IgD-negative memory B cell (primary cell): Measurements from ENCODE around the gene ARHGEF1. TPM values are rescaled to one million over a fixed set of nuclear protein-coding genes. Genes with fewer than 3 reads are reported as not detected.

Experiments used
- H3K27ac Mint-ChIP-seq, 3 donors: one replicate each; pipeline ENCODE4 v1.8.0; 2020 to 2022; ENCODE audit warnings: mild to moderate bottlenecking in 3 of 3, mixed read lengths in 3 of 3, moderate library complexity in 1 of 3
- H3K27me3 Mint-ChIP-seq: one replicate; pipeline ENCODE4 v1.8.0; 2021; ENCODE audit warnings: mixed read lengths
- H3K36me3 Mint-ChIP-seq: one replicate; pipeline ENCODE4 v1.8.0; 2020; ENCODE audit warnings: mild to moderate bottlenecking, mixed read lengths
- H3K4me1 Mint-ChIP-seq, 3 donors: one replicate each; pipeline ENCODE4 v1.8.0; 2020 to 2022; ENCODE audit warnings: mixed read lengths in 3 of 3, mild to moderate bottlenecking in 1 of 3
- H3K4me3 Mint-ChIP-seq, 4 donors: one replicate each; pipeline ENCODE4 v1.8.0; 2020 to 2022; ENCODE audit warnings: mild to moderate bottlenecking in 4 of 4, mixed read lengths in 4 of 4, moderate library complexity in 3 of 4
- H3K9me3 Mint-ChIP-seq, 3 donors: one replicate each; pipeline ENCODE4 v1.8.0; 2020 to 2021; ENCODE audit warnings: mixed read lengths in 3 of 3, mild to moderate bottlenecking in 1 of 3
- polyA plus RNA-seq: library from polyadenylated mRNA; unstranded; fragments of 300-500 nt; fragmentation: Illumina TruSeq; gene quantifications from one replicate; pipeline ENCODE4 v1.2.3, GENCODE V29; 2021

ARHGEF1 gene
- polyA plus RNA-seq, 1 donor from 2014 or later: 203 TPM

- H3K27me3 Mint-ChIP-seq: peaks cover 3% of the 10 kb centered on the region
- peak overlapping the region; percentile 83 to 96 (median 85) for H3K27ac Mint-ChIP-seq
- peak overlapping the region; percentile 85 to 93 (median 88) for H3K4me3 Mint-ChIP-seq
- H3K4me1 Mint-ChIP-seq: peaks cover 31 to 45% (median 42%) of the 10 kb centered on the region in 3 donors
- H3K9me3 Mint-ChIP-seq: no peaks in the 10 kb centered on the region
- no peaks in the 10 kb centered on the region for H3K36me3 Mint-ChIP-seq
Measured at GRCh38 chr19:41940731-41941409, 57.9 kb downstream of the ARHGEF1 start.

DNA sequence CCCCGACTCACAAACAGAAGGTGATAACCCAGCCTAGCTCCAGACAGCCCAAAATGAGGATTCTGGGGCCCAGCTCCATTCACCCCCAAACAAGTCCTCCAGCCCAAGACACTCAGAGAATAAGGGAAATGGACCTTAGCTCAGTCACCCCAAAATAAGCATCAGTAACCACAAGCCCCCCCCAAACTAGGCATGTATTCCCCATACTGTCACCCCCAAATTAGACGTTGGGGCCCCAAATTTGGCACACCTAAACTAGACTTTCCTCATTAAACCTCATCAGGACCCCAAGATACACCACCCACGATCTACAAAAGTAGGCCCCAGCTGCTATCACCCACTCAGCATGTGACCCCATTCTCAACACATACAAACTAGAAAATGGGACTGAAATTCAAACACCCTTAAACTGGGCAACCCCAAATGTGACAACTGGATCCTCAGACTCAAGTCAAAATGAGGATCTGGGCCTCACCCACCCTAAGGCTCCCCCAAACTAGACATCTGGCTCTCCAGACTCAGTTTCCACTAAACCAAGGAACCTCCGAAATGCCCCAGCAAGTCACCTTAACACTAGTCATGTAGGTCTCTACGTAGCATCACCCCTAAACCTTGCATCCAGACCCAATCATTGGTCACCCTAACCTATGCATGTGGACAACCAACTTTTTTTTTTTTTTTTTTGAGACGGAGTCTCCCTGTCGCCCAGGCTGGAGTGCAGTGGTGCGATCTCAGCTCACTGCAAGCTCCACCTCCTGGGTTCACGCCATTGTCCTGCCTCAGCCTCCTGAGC is 58.6 kb downstream of the ARHGEF1 start:
- H3K4me1 Mint-ChIP-seq: peaks cover 31 to 45% (median 42%) of the 10 kb centered on the region in 3 donors
- no peaks in the 10 kb centered on the region for H3K36me3 Mint-ChIP-seq
- H3K27ac Mint-ChIP-seq: peak overlapping the region; percentile 83 to 96 (median 89)
- peaks cover 1% of the 10 kb centered on the region for H3K27me3 Mint-ChIP-seq
- H3K9me3 Mint-ChIP-seq: no peaks in the 10 kb centered on the region
- H3K4me3 Mint-ChIP-seq: peak overlapping the region; percentile 71 to 93 (median 88)

DNA sequence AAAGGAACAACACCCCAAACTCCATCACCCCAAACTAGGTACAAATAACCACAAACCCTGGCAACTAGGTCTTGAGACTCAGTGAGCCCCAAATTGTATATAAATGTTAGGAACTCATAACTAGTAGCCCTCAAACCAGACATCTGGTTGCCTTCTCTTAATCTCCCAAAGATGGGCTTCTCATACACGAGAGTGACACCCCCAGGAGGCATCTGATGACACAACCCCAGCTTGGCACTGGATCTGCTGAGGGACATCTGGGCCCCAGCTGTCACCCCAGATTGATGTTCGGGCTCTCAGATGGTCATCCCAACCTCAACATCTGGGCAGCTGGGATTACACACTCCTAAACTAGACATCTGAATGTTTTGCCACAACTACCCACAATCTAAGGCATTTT is 61.4 kb downstream of the ARHGEF1 start:
- peak overlapping the region; percentile 46 to 89 (median 84) for H3K4me3 Mint-ChIP-seq
- no peaks in the 10 kb centered on the region for H3K9me3 Mint-ChIP-seq
- peaks cover 38 to 48% (median 45%) of the 10 kb centered on the region in 3 donors for H3K4me1 Mint-ChIP-seq
- peak overlapping the region; percentile 98 to 100 (median 99) for H3K27ac Mint-ChIP-seq
- H3K27me3 Mint-ChIP-seq: peaks cover 2% of the 10 kb centered on the region
- no peaks in the 10 kb centered on the region for H3K36me3 Mint-ChIP-seq

DNA sequence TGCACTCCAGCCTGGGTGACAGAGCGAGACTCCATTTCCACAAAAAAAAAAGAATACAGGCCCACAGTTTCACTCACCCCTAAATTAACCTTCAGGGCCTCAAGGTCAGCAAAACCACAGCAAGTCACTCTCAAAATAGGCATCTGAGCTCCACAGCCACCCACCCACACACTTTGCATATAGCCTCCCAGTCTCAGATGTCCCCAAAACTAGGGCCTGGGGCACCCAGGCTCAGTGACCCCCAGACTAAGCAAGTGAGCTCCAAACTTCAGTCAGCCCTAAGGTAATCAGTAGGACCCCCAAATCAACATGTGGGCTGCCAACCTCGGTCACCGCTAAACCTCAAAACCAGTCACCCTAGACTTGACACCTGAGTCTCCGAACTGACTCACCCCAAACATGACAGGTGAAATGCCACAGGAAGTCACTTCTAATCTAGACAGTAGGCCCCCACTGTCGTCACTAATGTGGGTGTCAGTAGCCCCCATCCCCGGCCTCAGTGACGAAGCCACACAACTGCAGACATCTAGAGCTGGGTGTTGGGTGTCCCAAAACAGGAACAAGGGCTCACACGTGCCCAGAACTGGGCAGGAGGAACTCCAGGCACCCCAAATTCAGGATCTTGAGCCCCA is 62.3 kb downstream of the ARHGEF1 start:
- Mint-ChIP-seq H3K36me3 (no peaks in the 10 kb centered on the region), H3K27ac (peak overlapping the region; percentile 98 to 100 (median 99)), H3K27me3 (peaks cover 2% of the 10 kb centered on the region), H3K9me3 (no peaks in the 10 kb centered on the region), H3K4me3 (peak overlapping the region; percentile 75 to 89 (median 84)), H3K4me1 (peaks cover 38 to 51% (median 45%) of the 10 kb centered on the region in 3 donors)

DNA sequence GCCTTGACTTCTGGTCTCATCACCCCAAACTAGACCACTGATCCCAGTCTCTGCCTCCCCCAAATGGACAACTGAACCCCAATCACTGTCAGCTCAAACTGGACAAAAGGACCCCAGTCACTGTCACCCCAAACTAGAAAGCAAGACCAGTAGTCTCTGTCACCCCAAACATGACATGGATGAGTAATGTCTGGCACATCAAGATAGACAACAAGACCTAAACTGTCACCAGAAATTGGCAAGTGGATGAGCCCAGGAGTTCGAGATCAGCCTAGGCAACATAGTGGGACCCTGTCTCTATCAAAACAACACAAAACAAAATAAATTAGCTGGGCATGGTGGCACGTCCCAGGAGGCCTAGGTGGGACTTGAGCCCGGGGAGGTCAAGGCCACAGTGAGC is 64.1 kb downstream of the ARHGEF1 start:
- H3K4me1 Mint-ChIP-seq: peaks cover 37 to 49% (median 39%) of the 10 kb centered on the region in 3 donors
- peaks cover 2% of the 10 kb centered on the region for H3K27me3 Mint-ChIP-seq
- peak overlapping the region; percentile 95 to 100 (median 98) for H3K27ac Mint-ChIP-seq
- no peaks in the 10 kb centered on the region for H3K9me3 Mint-ChIP-seq
- peak overlapping the region in 3 of 4 donors; percentile 52 to 66 (median 61) for H3K4me3 Mint-ChIP-seq
- H3K36me3 Mint-ChIP-seq: no peaks in the 10 kb centered on the region

DNA sequence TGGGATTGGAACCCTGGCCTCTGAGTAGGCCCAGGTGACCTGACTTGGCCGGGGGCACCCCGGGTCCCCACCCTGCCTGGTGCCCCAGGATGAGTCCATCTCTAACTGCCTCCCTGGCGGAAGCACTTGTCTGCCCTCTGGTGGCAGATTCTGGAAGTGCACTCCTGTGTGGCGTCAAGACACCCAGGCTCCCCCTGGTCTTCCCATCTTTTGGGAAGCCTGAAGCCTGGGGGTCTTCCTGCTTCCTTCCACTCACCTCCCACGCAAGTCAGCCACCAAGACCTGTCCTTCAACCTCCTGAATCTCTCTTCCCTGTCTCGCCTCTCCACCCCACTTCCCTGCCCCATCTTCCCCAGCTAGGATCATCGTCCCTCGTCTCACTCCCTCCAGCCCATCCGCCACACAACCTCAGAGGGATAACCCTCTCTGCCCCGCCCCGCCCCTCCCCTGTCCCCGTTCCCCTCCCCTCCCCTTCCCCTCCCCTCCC is 68.7 kb downstream of the ARHGEF1 start:
- peaks cover 13 to 21% (median 18%) of the 10 kb centered on the region in 3 donors for H3K4me1 Mint-ChIP-seq
- peak overlapping the region in 2 of 3 donors; percentile 40 to 97 for H3K27ac Mint-ChIP-seq
- H3K4me3 Mint-ChIP-seq: peak overlapping the region in 2 of 4 donors; percentile 72 to 84
- no peaks in the 10 kb centered on the region for H3K36me3 Mint-ChIP-seq
- peaks cover 1% of the 10 kb centered on the region for H3K27me3 Mint-ChIP-seq
- no peaks in the 10 kb centered on the region for H3K9me3 Mint-ChIP-seq

DNA sequence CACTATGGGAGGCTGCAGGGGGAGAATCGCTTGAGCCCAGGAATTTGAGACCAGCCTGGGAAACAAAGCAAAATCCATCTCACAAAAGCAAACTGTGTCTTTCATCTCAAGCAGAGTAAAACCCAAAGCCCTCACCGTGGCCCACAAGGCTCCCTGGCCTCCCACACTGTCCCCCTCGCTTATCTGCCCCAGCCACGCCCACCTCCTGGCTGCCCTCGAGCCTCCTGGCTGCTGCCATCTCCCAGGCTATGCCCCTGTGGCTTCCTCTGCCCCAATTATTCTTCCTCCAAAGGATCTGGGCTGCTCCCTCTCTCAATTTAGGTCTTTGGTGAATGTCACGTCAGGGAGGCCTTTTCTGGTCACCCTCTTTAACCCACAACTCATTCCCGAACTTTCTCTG is 72.5 kb downstream of the ARHGEF1 start:
- Mint-ChIP-seq H3K36me3 (no peaks in the 10 kb centered on the region), H3K4me3 (peak overlapping the region in 1 of 4 donors; percentile 25), H3K27ac (no peak overlapping the region)

DNA sequence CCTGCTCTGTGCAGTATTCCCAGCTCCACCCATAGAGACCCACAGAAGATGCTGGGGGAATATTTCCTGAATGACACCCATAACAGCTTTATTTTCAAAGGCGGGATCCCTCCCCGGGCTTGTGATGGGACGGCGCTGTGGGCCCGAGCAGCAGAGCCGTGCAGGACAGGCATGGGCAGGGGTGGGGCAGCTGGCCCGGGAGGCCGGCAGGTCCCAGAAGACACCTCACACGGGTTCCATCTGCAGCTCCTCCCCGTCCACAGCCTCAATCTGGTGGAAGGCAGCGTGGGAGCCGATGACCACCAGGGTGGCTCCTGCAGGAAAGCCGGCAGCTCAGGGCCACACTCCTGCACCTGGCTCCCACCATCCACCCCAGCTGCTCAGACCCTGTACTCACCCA is 73.6 kb downstream of the ARHGEF1 start:
- H3K27ac Mint-ChIP-seq: no peak overlapping the region
- peaks cover 7 to 17% (median 12%) of the 10 kb centered on the region in 3 donors for H3K4me1 Mint-ChIP-seq
- peak overlapping the region in 1 of 4 donors; percentile 25 for H3K4me3 Mint-ChIP-seq
- no peaks in the 10 kb centered on the region for H3K9me3 Mint-ChIP-seq
- H3K27me3 Mint-ChIP-seq: no peaks in the 10 kb centered on the region
- no peaks in the 10 kb centered on the region for H3K36me3 Mint-ChIP-seq

More for the DNA sequence above, 72.5 kb downstream of the ARHGEF1 start:
- H3K27me3 Mint-ChIP-seq: no peaks in the 10 kb centered on the region
- peaks cover 12 to 19% (median 16%) of the 10 kb centered on the region in 3 donors for H3K4me1 Mint-ChIP-seq
- H3K9me3 Mint-ChIP-seq: no peaks in the 10 kb centered on the region

Other genes starting within 250 kb of the ARHGEF1 start
- not detected for gene CEACAM7, start 194.9 kb upstream of the ARHGEF1 start, polyA plus RNA-seq
- gene CEACAM5, start 174.6 kb upstream of the ARHGEF1 start, polyA plus RNA-seq: not detected
- not detected for gene CEACAM6, start 127.7 kb upstream of the ARHGEF1 start, polyA plus RNA-seq
- gene CEACAM3, start 86.6 kb upstream of the ARHGEF1 start, polyA plus RNA-seq: not detected
- gene LYPD4, start 38.5 kb upstream of the ARHGEF1 start, polyA plus RNA-seq: not detected
- not detected for gene DMRTC2, start 38.1 kb upstream of the ARHGEF1 start, polyA plus RNA-seq
- gene RPS19, start 22.9 kb upstream of the ARHGEF1 start, polyA plus RNA-seq: 7,882 TPM
- 3,141 TPM for gene CD79A, start 5.9 kb upstream of the ARHGEF1 start, polyA plus RNA-seq
- gene ERFL, start 45.3 kb downstream of the ARHGEF1 start, polyA plus RNA-seq: not detected
- gene RABAC1, start 76.1 kb downstream of the ARHGEF1 start, polyA plus RNA-seq: 178 TPM
- 1.2 TPM for gene ATP1A3, start 111.0 kb downstream of the ARHGEF1 start, polyA plus RNA-seq
- gene GRIK5, start 187.0 kb downstream of the ARHGEF1 start, polyA plus RNA-seq: not detected
- 24.8 TPM for gene ZNF574, start 193.0 kb downstream of the ARHGEF1 start, polyA plus RNA-seq
- gene POU2F2, start 249.3 kb downstream of the ARHGEF1 start, polyA plus RNA-seq: 89.1 TPM